Upper lobe of right lung (tissue), 1 donor: ENCODE data around the gene CDH23. TPM values are rescaled to one million over a fixed set of nuclear protein-coding genes. Genes with fewer than 3 reads are reported as not detected.

ENCODE experiments used
- ATAC-seq: fragments of 200-7000 bp; cut with Tn5 transposase; one replicate; pipeline ENCODE4 v1.9.1; 2020; ENCODE audit warnings: mild to moderate bottlenecking, moderate library complexity
- DNase-seq: peaks from one replicate; pipeline ENCODE4 v3.0.0-alpha.2; 2020
- H3K27ac ChIP-seq: fragments of 200-600 bp; one replicate; pipeline ENCODE4 v1.8.0; 2022
- H3K27me3 ChIP-seq: fragments of 200-600 bp; one replicate; pipeline ENCODE4 v1.8.0; 2022; ENCODE audit warnings: mild to moderate bottlenecking
- H3K36me3 ChIP-seq: fragments of 200-600 bp; one replicate; pipeline ENCODE4 v1.8.0; 2022
- H3K4me1 ChIP-seq: fragments of 200-600 bp; one replicate; pipeline ENCODE4 v1.8.0; 2022
- H3K4me3 ChIP-seq: fragments of 200-600 bp; one replicate; pipeline ENCODE4 v1.8.0; 2022; ENCODE audit warnings: mild to moderate bottlenecking
- H3K9me3 ChIP-seq: fragments of 200-600 bp; one replicate; pipeline ENCODE4 v1.8.0; 2022
- CTCF ChIP-seq: fragments of 200-600 bp; IDR thresholded peaks from one replicate; pipeline ENCODE4 v1.8.0; 2022; ENCODE audit warnings: antibody characterized with exemption
- intact Hi-C: fragments of 100-400 bp; cut with DNase I; formaldehyde crosslinking; loops from one replicate; pipeline ENCODE4 v1.11.0; 2022
- total RNA-seq: library from RNA; stranded (reverse); fragmentation: NEBNext Ultra II Directional; extraction: Animal tissue kit (Norgen Biotek cat#: 25700); gene quantifications from one replicate; pipeline ENCODE4 v1.2.1, GENCODE V29; 2021
- donor health status: DM: no; HTN: yes; CAD: no; lungs with severe emphysema.

The CDH23 gene
- total RNA-seq, 1 donor from 2014 or later, result 10.9 TPM

- ATAC-seq (peak; percentile 83), DNase-seq (peak; percentile 72)
- Histone ChIP-seq H3K4me1 (peaks cover 26% of the 10 kb centered on the region), H3K9me3 (no peaks in the 10 kb centered on the region), H3K27me3 (no peaks in the 10 kb centered on the region), H3K27ac (peak overlapping the region; percentile 70), H3K36me3 (no peaks in the 10 kb centered on the region), H3K4me3 (no peak overlapping the region)
- no peak for TF ChIP-seq CTCF
- intact Hi-C loops, result no loop called here
Observed at GRCh38 chr10:71694567-71694968, 297.8 kb downstream of the CDH23 start.

- Histone ChIP-seq H3K4me3 (no peak overlapping the region), H3K36me3 (no peaks in the 10 kb centered on the region), H3K27ac (peak overlapping the region; percentile 70), H3K4me1 (peaks cover 26% of the 10 kb centered on the region), H3K27me3 (no peaks in the 10 kb centered on the region), H3K9me3 (no peaks in the 10 kb centered on the region)
- ATAC-seq, result peak; percentile 73
- intact Hi-C loops, result no loop called here
- TF ChIP-seq CTCF, result no peak
- DNase-seq, result peak; percentile 72
Observed at GRCh38 chr10:71695502-71696476, 299.1 kb downstream of the CDH23 start.

GRCh38 chr10:71696628-71697326 is 300.1 kb downstream of the CDH23 start:
- DNase-seq, result peak; percentile 83
- H3K9me3 ChIP-seq, result no peaks in the 10 kb centered on the region
- peaks cover 26% of the 10 kb centered on the region for H3K4me1 ChIP-seq
- peak; percentile 89 for TF ChIP-seq CTCF
- no peaks in the 10 kb centered on the region for H3K27me3 ChIP-seq
- H3K36me3 ChIP-seq, result no peaks in the 10 kb centered on the region
- peak; percentile 68 for ATAC-seq
- intact Hi-C loops, result no loop called here
- H3K4me3 ChIP-seq, result no peak overlapping the region
- no peak overlapping the region for H3K27ac ChIP-seq

- Histone ChIP-seq H3K4me1 (peaks cover 23% of the 10 kb centered on the region), H3K4me3 (no peak overlapping the region), H3K27ac (no peak overlapping the region), H3K27me3 (no peaks in the 10 kb centered on the region), H3K36me3 (no peaks in the 10 kb centered on the region), H3K9me3 (no peaks in the 10 kb centered on the region)
- DNase-seq (no peak), ATAC-seq (no peak)
- no peak for TF ChIP-seq CTCF
- intact Hi-C loops, result no loop called here
Observed at GRCh38 chr10:71697938-71698709, 301.4 kb downstream of the CDH23 start.

- ATAC-seq, result no peak
- intact Hi-C loops, result no loop called here
Observed at GRCh38 chr10:71698737-71699136, 302.0 kb downstream of the CDH23 start.

More at GRCh38 chr10:71698737-71699136, 302.0 kb downstream of the CDH23 start:
- no peak for DNase-seq
- no peaks in the 10 kb centered on the region for H3K27me3 ChIP-seq
- H3K9me3 ChIP-seq, result no peaks in the 10 kb centered on the region
- H3K4me3 ChIP-seq, result no peak overlapping the region
- no peak overlapping the region for H3K27ac ChIP-seq
- H3K36me3 ChIP-seq, result no peaks in the 10 kb centered on the region
- peaks cover 20% of the 10 kb centered on the region for H3K4me1 ChIP-seq
- TF ChIP-seq CTCF, result no peak
